GM21619 (cell line): ENCODE data around the gene HDLBP.
"Not testable (repeated sequence)": the region's sequence is repeated elsewhere in the genome, so short reads cannot be mapped to it uniquely, and the experiment has no call there.

ENCODE experiments used
- ATAC-seq: cut with Tn5 transposase; IDR thresholded peaks from one replicate; pipeline ENCODE4 v1.9.1; 2021; ENCODE audit not compliant: unreplicated experiment

HDLBP gene

GRCh38 chr2:241308832-241309500, 6.5 kb downstream of the HDLBP start:
- no peak for ATAC-seq

DNA sequence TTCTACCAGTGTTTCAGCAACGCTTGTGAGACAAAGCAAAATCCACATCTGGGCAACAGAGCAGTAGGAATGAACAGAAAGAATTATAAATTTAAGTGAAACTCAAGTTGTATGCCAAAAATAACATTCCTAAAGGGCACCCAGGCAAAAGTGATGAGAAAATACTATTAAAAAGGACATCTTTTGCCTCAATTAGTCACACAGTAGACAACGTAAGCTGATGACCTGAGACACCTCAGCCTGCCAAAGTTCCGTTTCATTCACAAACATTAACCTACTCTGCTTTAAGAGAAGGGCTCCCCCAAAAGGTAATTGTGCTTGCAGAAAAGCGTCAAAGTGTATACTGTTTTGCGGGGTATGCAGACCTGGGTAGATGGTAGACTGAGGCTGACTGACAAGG, 7.2 kb downstream of the HDLBP start:
- ATAC-seq, result no peak

- no peak for ATAC-seq
These were observed 8.4 kb downstream of the HDLBP start for GRCh38 chr2:241307055-241307454.

- ATAC-seq, result no peak
These were observed 11.3 kb downstream of the HDLBP start for GRCh38 chr2:241304039-241304670.

DNA sequence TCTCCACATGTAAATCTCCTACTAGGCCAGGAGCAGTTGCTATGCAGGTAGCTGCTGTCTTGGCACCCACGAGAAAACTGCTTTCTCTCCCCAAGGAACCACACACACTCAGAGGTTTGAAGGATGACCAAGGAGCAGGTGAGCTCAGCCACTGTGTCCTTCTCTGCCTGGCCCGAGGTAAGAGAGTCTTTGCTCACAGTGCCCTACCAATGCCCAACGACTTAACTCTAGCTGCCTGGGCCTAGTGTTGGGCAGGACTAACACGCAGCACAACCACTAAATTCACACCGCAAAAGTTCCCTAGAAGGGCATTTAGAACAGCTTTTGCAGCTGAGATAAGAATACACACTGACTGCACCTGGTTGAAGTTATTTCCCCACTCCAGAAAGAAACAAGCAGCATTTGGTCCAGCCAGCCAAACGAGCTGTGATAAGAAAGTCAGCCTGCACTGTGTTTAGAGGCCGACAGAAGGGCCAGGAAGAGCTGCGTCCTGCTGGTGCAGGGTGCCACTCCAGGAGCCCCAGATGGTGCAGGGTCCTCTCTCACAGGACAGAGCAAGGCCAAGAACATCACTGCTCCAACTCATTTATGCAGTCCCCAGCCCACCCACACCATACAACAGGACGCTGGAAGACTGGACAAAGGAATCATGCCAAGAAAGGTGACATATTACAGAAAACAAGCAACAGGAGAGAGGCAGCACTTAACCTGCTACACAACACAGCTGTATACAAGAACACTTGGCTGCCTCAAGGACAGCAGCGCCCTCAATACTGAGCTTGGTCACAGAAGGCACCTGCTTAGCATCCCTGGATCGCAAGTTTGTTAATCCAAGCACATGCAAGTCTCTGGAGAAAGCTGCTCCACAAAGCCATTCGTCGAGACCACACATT, 12.5 kb downstream of the HDLBP start:
- no peak for ATAC-seq

GRCh38 chr2:241302083-241302482, 13.4 kb downstream of the HDLBP start:
- no peak for ATAC-seq

- ATAC-seq, result no peak
These were observed 15.5 kb downstream of the HDLBP start for GRCh38 chr2:241300000-241300399.

GRCh38 chr2:241298673-241299072, 16.8 kb downstream of the HDLBP start:
- ATAC-seq, result no peak

- ATAC-seq, result no peak
These were observed 18.7 kb downstream of the HDLBP start for GRCh38 chr2:241296767-241297166.

- no peak for ATAC-seq
These were observed 20.0 kb downstream of the HDLBP start for GRCh38 chr2:241295326-241296095.

GRCh38 chr2:241293378-241293797, 22.1 kb downstream of the HDLBP start:
- ATAC-seq, result not testable (repeated sequence)

DNA sequence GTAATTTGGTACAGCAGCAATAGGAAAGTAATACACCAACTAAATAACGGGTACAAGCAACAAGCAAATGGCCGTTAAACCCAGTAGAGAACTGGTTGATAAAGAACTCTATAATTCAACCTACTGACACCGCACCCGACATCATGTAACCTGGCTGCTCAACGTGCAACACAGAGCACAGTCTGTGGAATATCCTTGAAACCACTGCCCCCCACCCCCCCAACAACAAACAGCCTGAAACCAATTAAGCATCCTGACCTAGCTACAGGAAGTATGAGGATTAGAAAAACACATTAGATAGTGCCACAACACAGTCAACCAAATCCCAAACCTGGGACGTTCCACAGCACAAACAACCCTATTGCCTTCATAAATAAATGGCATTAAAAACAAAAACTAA, 23.5 kb downstream of the HDLBP start:
- no peak for ATAC-seq

GRCh38 chr2:241291153-241291552, 24.3 kb downstream of the HDLBP start:
- no peak for ATAC-seq

GRCh38 chr2:241289597-241289996, 25.9 kb downstream of the HDLBP start:
- ATAC-seq, result no peak

GRCh38 chr2:241289053-241289452, 26.4 kb downstream of the HDLBP start:
- ATAC-seq, result no peak

- ATAC-seq, result no peak
These were observed 27.1 kb downstream of the HDLBP start for GRCh38 chr2:241288324-241288888.

DNA sequence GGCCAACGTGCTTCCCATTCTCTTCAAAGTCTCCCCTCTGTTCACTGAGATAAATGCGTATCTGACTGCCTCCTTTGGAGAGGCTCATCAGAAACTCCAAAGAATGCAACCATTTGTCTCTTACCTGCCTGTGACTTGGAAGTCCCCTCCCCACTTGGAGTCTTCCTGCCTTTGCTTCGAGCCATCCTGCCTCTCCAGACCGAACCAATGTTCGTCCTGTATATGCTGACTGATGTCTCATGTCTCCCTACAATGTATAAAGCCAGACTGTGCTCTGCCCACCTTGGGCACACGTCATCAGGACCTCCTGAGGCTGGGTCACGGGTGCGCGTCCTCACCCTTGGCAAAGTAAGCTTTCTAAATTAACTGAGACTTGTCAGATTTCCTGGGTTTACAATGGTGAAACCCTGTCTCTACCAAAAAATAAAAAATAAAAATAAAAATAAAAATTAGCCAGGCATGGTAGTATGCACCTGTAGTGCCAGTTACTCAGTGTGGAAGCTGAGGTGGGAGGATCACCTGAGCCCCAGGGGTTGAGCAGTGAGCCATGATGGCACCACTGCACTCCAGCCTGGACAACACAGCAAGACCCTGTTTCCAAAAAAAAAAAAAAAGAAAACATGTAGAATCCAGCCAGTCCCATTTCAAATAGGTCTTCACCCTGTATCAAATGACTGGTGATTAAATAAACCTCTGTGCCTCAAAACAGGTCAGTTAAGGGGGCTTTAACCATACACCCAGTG, 29.0 kb downstream of the HDLBP start:
- no peak for ATAC-seq

DNA sequence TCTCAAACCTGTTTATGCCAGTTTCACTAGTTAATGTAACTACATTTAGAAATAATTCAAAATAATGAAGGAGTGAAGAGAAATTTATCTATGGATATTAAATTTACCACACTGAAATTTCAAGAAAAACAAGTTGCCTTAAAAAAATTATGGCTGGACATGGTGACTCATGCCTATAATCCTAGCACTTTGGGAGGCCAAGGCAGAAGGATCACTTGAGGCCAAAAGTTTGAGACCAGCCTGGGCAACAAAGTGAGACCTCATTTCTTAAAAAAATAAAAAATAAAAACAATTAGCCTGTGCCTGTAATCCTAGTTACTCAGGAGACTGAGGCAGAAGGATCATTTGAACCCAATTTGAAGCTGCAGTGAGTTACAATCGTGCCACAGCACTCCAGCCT, 29.9 kb downstream of the HDLBP start:
- ATAC-seq, result no peak

DNA sequence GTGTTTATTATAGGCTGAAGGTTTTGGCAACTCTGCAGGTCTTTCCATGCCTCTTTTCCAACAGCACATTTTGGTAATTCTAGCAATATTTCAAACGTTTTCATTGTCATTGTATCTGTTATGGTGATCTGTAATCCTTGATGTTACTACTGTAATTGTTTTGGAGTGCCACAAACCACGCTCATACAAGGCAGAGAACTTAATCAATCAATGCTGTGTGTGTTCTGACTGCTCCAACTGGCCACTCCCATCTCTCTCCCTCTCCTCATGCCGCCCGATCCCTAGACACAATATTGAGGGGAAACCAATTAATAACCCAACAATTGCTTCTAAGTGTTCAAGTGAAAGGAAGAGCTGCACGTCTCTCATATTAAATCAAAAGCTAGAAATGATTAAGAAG, 32.9 kb downstream of the HDLBP start:
- ATAC-seq, result no peak

- no peak for ATAC-seq
These were observed 35.2 kb downstream of the HDLBP start for GRCh38 chr2:241280291-241280690.
